Stimulated activated CD4-positive, alpha-beta T cell treated with anti-CD3 and anti-CD28 coated beads, TNF-alpha, amount 100 ng/mL, for 1 hour (primary cell): ENCODE results near the gene GSTA3.
"Not testable (repeated sequence)": the region's sequence is repeated elsewhere in the genome, so short reads cannot be mapped to it uniquely, and the experiment has no call there.

Experiments
- DNase-seq, 3 donors: peaks; one replicate each; pipeline ENCODE4 v3.0.0-alpha.2; 2020; ENCODE audit warnings: low read depth in 3 of 3, low spot score in 1 of 3

The GSTA3 gene

DNA sequence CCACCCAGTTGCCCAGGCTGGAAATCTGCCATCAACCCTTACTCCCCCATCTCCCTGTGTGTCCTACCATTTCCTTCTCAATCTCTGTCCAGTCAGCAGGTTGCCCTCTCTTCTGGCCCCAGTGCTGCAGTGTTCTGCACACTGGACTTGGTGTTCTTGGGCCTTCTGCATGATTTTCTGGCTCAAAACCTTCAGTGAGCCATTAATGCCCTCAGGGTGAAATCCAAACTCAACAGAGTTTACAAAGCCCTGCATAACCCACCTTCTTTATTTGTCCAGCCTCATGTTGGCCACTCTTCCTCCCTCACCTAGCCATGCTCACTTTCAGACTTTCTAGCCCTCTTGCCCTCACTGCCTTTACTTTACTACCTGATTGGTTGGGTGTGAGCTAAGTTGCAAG lies 5.0 kb upstream of the GSTA3 start:
- DNase-seq = no peak

DNA sequence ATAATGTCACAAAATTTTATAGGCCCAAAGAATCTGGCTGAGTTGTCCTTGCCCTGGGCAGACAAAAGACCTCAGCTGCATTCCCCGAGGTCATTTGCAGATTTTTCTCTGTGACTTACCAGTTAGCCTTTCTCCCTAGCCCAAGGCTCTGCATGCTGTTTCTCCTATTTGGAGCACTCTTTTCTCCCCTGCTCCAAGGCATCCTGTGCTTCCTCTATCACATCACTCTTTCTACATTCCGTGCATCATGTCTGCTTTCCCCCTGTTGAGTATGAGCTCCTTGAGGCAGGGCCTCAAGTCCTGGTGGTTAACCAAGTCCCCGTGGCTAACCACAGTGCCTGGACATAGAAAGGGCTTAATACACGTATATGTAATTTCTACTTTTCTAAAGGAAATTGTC lies 593 bp upstream of the GSTA3 start:
- DNase-seq = no peak

DNA sequence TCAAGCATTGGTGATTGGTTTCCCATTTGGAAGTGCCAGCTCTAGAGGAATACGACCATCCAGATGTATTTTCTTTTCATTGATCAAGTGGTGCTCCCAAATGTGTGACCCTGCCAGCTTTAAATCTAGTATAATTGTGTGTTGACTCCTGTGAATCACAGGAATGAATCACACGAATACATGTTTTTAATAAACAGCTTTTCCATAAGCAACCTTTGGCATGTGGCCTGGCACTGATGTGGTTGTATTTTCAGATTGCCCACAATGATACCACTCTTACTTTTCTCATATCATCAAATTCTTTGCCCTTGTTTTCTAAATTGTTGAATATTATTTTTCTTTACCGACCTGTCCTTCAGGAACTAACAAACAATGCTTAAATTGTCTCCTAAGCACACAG lies 367 bp downstream of the GSTA3 start:
- DNase-seq = no peak

DNA sequence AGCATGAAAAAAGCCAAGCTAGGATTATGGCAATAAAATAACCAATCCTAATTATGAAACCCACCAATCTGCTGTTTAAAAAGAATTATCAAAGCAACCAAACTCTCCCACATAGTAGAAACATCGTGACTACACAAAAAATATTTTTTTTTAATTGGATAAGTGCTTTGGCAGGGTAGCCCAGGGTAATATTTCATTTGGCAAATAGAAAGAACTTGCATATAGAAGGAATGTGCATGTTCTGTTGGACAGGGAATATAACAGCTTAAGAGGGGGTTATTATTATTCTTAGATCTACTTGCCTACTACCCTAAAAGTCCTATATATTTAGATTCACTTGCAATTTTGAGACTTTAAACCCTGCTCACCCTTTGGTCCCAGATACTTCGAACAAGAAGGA lies 972 bp downstream of the GSTA3 start:
- no peak for DNase-seq

DNA sequence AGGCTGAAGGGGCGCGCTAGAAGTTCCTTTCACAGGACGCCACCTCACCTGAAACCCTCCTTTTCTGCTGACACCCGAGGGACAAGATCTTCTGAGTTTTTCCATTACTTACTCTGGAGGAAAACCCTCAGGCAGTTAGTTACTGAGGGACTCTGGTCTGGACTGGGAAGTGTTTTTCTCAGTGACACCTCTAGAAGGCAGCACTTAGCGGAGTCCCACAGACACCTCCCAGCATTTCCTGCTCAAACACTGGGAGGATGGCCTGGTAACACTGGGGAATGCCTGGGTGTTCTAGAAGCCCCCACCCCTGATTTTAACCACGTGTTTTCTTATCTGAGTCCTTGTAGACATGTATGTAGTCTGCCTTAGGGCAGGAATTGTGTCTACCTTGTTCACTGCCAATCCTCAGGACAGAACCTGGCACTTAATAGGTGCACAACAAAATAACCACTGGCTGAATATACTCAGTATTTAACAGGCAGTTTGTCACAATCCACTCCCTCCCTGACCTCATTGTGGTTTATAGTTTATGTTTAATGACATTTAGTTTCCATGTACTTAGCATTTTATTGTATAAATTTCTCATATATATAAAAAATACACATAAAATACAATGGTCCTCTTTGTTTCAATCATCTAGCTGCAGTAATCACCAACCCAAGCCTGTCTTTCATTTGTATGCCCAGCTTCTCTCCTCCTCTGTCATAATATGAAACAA lies 4.8 kb downstream of the GSTA3 start:
- no peak for DNase-seq

DNA sequence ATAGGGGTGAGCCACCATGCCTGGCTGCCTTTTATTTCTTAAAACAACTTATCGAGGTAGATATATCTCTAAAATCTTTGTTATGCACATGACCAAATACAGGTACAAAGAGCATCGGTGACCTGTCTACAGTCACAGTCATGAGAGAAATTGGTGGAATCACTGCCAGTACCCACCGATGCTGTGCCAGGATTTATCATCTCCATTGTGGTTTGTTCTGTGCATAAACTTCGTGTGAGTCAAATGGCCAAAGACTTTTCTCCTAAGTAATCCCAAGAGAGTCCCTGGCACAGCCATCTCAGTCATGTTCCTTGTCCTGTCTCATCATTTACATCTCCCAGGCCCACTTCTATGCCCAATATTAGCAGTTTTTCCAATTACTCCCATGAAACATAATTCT lies 9.0 kb downstream of the GSTA3 start:
- no peak for DNase-seq

DNA sequence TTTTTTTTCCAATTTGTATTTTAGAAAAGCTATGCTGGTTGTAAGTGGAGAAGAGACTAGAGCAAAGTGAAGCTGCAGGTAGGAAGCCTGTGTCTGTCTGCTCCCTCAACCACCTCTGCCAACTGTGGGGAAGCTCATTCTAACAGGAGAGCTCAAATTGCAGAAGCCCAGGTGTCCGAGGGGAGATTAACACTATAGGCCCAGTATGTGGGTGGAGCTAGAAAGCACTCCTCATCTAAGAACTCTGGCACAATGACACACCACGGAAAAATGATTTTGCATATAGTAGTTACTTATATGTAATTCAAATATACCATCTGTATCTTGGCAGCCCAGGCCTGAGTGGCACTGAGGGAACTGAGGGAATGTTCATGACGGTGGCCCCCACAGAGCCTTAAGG lies 13.7 kb downstream of the GSTA3 start:
- not testable (repeated sequence) for DNase-seq

DNA sequence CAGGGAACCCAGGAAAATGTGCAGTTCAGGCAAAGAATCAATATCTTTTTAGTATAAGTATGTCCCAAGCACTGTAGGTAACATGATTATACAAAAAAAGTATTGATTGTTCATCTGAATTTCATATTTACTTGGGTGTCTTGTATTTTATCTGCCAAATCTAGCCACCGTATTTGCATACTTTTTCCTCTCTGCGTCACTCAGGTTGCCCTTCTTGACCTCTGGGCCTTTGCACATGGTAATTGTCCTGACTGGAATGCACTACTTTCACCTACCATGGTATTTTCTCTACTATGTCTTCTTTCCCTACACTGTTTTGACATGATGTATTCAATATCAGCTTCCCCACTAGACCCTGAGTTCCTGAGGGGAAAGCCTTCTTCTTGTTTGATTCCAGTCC lies 15.2 kb downstream of the GSTA3 start:
- DNase-seq = no peak

DNA sequence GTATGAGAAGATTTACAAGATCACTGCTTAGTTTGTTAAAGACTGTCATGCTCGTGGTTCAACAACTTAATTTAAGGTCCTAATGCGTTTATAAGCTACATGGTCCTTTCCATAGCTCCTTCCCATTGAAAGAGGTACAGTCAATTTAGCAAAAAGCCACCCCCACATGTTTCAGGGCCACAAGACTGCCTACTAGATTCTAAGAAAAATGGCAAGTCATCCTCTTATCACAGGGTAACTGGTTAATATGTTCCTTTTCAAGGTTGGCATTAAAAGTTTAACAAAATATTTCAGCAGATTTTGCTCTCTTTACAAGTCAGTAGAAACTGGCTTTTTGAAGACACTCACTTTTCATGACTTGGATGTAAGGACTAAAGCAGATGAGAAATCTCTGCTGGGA lies 15.7 kb downstream of the GSTA3 start:
- DNase-seq = no peak

DNA sequence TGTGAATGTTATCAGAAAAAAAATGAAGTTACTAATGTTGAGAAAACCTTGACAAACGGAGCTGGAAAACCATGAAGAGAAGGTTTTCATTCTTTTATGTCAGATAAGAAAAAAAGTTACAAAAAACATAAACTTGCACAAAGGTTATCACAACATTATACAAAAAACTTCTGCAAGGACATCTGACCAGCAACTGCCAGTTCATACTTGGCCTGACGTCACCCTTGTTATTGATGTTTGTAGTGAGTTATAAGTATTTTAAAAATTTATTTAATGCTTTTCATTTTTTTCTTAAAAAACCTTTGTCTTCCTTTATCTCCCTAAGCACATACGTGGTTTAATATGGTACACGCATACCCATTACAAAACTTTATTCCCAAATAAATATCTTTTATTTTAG lies 16.3 kb downstream of the GSTA3 start:
- no peak for DNase-seq

DNA sequence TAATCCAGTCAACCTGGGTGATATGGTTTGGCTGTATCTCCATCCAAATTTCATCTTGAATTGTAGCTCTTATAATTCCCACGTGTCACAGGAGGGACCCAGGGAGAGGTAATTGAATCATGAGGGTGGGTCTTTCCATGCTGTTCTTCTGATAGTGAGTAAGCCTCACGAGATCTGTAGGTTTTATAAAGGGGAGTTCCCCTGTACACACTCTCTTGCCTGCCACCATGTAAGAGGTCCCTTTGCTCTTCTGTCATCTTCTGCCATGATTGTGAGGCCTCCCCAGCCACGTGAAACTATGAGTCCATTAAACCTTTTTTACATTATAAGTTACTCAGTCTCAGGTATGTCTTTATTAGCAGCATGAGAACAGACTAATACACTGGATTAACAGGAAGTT lies 19.5 kb downstream of the GSTA3 start:
- no peak for DNase-seq

DNA sequence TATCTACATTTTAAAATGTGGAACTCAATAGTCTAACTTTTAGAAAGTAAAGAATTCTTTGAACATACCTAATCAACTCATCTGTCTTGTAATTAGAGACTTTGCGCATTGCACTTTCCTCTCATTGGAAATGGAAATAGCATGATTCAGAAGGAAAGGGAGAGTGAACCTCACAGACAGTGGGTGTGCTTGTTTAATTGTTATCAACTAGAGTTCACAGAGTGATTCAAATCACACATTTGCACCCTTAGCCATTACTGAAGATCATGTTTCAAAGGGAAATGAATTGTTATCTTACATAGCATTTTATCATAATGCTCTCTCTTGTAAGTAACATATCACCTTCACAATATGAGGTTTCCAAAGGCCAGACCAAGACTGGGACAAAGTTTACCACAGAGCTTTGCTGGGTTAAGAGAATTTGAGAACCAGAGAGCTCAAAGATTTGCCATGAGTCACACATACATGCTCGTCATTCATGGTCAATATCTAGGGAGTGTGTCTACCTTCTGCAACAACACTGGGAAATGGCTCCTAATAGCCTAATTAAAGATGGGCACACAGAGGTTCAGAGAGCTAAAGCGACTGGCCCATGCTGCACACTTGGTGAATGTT lies 21.5 kb downstream of the GSTA3 start:
- no peak for DNase-seq

DNA sequence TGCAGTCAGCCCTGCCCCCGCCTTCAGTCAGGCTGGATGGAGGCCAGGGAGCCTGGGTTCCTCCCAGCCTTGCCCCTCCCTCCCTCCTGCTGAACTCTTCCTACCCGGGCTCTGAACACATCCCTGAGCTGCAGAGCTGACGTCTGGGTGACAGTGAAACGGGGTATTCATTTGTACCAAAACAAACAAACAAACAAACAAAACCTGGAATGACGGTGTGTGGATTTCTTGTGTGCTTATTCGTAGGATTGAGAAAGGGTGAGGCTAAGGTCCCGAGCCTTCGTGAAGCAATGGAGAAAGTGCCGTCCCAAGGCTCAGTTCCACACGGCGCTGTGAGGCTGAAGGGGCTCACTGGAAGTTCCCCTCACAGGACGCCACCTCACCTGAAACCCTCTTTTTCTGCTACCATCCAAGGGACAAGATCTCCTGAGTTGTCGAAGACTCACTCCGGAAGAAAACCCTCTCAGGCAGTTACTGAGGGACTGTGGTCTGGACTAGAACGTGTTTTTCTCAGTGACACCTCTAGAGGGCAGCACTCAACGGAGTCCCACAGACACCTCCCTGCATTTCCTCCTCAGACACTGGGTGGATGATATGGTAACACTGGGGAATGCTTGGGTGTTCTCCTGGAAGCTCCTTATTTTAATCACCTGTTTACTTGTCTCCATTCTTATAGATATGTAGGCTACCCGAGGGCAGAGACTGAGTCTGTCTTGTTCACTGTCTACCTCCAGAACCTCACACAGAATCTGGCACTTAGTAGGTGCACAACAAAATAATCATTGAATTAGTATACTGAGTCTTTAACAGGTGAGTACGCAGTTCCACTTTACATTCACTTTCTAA lies 27.3 kb downstream of the GSTA3 start:
- peak; percentile 24 to 34 (median 28) for DNase-seq

DNA sequence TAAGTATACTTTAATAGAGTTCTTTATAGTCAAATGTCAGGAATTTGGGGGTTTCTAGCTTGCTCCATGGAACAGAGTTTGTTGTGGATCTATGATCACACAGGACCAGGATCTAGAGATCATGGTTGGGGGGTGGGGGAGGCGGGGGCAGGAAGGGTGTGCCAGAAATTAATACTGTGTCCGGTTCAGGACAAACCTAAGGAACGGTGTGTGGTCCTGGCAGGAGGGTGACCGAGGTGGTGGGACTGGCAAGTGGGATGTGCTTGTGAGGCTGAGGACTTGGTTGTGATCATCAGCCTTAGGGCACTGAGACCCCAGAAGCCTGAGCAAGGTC lies 27.9 kb downstream of the GSTA3 start:
- no peak for DNase-seq

DNA sequence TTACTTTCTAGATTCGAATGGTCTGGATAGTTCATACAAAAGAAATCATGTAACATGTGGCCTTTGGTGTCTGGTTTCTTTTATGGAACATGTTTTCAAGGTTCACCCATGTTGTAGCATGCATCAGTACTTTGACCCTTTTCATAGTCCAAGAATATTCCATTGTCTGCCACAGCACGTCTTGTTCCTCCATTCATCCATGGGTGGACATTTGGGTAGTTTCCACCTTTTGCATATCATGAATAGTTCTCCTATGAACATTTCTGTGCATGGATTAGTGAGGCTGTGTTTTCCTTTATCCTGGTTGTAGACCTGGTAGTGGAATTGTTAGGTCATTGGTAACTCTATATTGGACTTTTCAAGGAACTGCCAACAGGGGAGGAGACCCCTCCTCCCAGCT lies 31.7 kb downstream of the GSTA3 start:
- DNase-seq = no peak

DNA sequence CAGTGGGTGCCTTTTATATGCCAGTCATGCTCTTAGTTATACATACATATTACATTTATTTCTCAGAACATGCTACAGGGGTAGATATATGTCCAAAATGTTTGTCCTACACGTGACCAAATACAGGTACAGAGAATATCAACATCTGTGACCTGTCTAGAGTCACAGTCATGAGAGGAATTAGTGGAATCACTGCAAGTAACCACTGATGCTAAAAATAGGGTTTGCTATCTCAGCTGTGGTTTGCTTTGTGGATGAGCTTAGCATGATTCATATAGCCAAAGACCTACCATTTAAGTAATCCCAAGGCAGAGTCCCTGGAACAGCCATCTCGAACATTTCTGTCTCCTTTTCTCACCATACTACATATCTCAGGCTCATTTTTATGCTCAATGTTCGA lies 32.3 kb downstream of the GSTA3 start:
- DNase-seq = no peak

DNA sequence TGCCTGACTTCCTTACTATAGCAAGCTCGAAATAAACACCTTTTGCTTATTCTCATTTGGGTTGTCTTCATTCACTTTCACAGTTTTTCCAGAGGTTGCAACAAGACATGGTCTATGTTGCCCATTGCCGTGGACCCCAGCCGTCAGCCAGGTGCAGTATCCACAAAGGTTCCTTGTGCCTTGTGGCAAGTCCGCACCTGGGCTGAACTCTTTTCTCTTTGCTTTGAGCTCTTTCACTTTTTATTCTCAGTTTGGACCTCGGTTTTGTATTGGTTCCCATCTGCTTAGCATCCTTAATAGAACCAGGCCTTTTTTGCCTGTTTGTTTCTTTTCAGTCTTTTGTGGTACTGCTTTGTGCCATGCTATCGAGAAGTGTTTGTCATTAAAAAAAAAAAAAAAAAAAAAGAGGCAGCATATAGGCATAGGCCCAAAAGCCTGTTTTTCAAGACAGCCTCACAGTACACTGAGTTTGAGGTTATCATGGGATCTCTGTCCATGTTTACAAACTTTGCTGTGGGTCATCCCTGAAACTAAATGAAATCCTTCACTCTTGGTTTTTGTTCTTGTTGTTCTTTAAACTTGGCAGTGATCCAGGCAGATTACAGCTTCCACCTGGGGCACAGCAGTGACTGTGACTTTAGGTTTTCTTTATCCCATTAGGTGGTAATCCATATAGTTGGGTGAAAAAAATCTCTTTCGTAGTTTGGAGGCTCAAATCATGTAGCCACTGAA lies 33.3 kb downstream of the GSTA3 start:
- no peak for DNase-seq

DNA sequence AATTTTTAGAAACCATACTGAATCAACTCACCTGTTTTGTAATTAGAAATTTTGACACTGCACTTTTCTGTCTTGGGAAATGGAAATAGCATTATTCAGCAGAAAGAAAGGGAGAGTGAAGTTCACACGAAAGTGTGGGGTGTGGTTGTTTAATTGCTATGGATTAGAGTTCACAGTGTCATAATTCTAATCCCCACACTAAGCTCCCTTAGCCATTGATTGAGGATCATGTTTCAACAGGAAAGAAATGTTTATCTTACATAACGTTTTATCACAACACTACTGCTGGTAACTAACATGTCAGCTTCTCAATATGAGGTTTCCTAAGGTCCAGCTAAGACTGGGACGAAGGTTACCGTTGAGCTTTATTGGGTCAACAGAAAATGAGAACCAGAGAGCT lies 37.5 kb downstream of the GSTA3 start:
- DNase-seq = no peak

DNA sequence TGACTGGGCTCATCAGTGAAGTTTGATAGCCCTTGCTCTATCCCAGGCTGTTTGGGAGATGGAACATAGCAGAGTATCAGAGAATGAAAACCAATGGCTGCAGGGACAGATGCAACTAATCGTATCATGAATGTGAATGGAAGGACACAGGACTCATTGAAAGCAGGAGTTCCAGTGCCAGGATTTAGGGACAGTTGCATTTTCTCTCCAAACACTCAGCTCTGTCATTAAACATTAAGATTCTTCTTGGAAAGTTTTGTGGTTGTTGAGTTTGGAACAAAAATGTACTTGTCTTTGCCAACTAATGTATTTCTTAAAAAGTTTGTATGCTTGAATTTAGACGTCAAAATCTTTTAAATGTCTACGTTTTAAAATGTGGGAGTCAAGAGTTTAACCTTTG lies 37.9 kb downstream of the GSTA3 start:
- no peak for DNase-seq

DNA sequence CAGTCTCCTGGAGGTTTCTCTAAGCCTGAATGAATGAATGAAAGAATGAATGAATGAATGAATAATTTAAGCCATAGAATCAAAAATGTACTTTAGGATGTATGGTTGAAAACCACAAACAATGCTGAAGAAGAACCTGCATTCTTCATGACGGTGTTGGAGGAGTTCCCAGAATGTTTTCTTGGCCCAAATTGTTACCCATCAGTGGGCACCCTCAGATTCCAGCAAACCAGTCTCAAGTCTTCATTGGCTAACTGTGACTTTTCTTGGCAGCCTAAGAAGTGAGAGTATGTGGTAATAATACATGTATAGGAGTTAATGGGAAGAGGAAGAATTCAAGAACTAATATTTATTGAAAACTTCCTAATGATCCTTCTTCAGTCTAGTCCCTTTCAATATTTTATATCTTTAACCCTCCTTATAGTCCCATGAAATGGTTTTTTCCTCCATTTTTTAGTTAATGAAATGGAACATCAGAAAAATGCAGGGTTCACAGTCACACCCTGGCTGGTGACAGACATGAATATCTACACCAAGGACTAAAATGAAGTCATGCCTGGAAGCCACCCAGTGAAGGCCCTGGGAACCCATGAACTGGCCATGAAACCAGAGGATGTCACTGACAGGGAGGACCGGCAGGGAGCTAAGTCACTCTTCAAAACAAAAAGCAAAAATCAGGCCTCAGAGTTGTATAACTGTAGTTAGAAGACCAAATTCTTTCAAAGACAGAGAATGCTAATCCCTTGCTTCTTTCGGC lies 39.0 kb downstream of the GSTA3 start:
- DNase-seq = not testable (repeated sequence)

DNA sequence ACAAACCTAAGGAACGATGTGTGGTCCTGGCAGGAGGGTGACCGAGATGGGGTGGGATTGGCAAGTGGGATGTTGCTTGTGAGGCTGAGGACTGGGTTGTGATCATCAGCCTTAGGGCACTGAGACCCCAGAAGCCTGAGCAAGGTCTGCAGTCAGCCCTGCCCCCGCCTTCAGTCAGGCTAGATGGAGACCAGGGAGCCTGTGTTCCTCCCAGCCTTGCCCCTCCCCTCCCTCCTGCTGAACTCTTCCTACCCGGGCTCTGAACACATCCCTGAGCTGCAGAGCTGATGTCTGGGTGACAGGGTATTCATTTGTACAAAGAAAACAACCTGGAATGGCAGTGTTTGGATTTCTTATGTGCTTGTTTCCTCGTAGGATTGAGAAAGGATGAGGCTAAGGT lies 40.6 kb downstream of the GSTA3 start:
- DNase-seq = not testable (repeated sequence)
